H9 (cell line): ENCODE measurements around the gene RPS6KB2. TPM values are rescaled to one million over a fixed set of nuclear protein-coding genes. Genes with fewer than 3 reads are reported as not detected.

Source experiments
- DNase-seq: peaks from one replicate; pipeline ENCODE4 v3.0.0-alpha.2; 2017
- H2AFZ ChIP-seq: one replicate; pipeline ENCODE4 v1.6.1; 2013; ENCODE audit warnings: mild to moderate bottlenecking, low read length, control low read depth, moderate library complexity
- H2AK5ac ChIP-seq: 2 replicates; pipeline ENCODE4 v1.6.1; 2013; ENCODE audit warnings: low read length, control low read depth, mixed read lengths; ENCODE audit not compliant: insufficient read length
- H2BK120ac ChIP-seq: one replicate; pipeline ENCODE4 v1.6.1; 2013; ENCODE audit warnings: low read depth, mild to moderate bottlenecking, low read length, control low read depth, inconsistent platforms; ENCODE audit not compliant: poor library complexity, severe bottlenecking
- H2BK12ac ChIP-seq: 2 replicates; pipeline ENCODE4 v1.6.1; 2013; ENCODE audit warnings: low read length, control low read depth, mixed read lengths, low read depth; ENCODE audit not compliant: insufficient read length
- H2BK15ac ChIP-seq: 2 replicates; pipeline ENCODE4 v1.6.1; 2013; ENCODE audit warnings: low read depth, low read length, control low read depth
- H2BK20ac ChIP-seq: one replicate; pipeline ENCODE4 v1.6.1; 2013; ENCODE audit warnings: low read depth, mild to moderate bottlenecking, low read length, control low read depth, inconsistent platforms; ENCODE audit not compliant: poor library complexity, severe bottlenecking
- H2BK5ac ChIP-seq: 2 replicates; pipeline ENCODE4 v1.6.1; 2013; ENCODE audit warnings: low read length, control low read depth, mixed read lengths; ENCODE audit not compliant: insufficient read length
- H3K14ac ChIP-seq: 2 replicates; pipeline ENCODE4 v1.6.1; 2013; ENCODE audit warnings: low read length, control low read depth; ENCODE audit not compliant: insufficient read depth
- H3K18ac ChIP-seq: 2 replicates; pipeline ENCODE4 v1.6.1; 2013; ENCODE audit warnings: low read depth, mild to moderate bottlenecking, mixed read lengths, low read length, control low read depth; ENCODE audit not compliant: insufficient read length
- H3K23ac ChIP-seq: 2 replicates; pipeline ENCODE4 v1.6.1; 2013; ENCODE audit warnings: low read length, control low read depth, mixed read lengths, low read depth; ENCODE audit not compliant: insufficient read length
- H3K23me2 ChIP-seq: 2 replicates; pipeline ENCODE4 v1.6.1; 2013; ENCODE audit warnings: low read depth, mild to moderate bottlenecking, mixed read lengths, low read length, control low read depth; ENCODE audit not compliant: insufficient read length, poor library complexity, severe bottlenecking
- H3K27ac ChIP-seq: 2 replicates; pipeline ENCODE4 v1.5.1; 2013; ENCODE audit warnings: low read length, control low read depth, mixed read lengths, low read depth; ENCODE audit not compliant: insufficient read length
- H3K27me3 ChIP-seq: 2 replicates; pipeline ENCODE4 v1.6.1; 2013; ENCODE audit warnings: low read length, control low read depth, inconsistent platforms; ENCODE audit not compliant: insufficient read depth
- H3K4ac ChIP-seq: 2 replicates; pipeline ENCODE4 v1.6.1; 2013; ENCODE audit warnings: low read depth, mild to moderate bottlenecking, control low read depth, inconsistent platforms, low read length, moderate library complexity
- H3K4me1 ChIP-seq: 2 replicates; pipeline ENCODE4 v1.6.1; 2013; ENCODE audit warnings: low read length, control low read depth, inconsistent platforms; ENCODE audit not compliant: insufficient read depth
- H3K4me2 ChIP-seq: 2 replicates; pipeline ENCODE4 v1.6.1; 2013; ENCODE audit warnings: low read length, control low read depth, mixed read lengths; ENCODE audit not compliant: insufficient read length, insufficient read depth
- H3K56ac ChIP-seq: 2 replicates; pipeline ENCODE4 v1.6.1; 2013; ENCODE audit warnings: low read depth, mild to moderate bottlenecking, mixed read lengths, low read length, control low read depth; ENCODE audit not compliant: insufficient read length
- H3K79me1 ChIP-seq: 2 replicates; pipeline ENCODE4 v1.6.1; 2013; ENCODE audit warnings: low read depth, mild to moderate bottlenecking, moderate library complexity, low read length, control low read depth, inconsistent platforms; ENCODE audit not compliant: insufficient read depth, poor library complexity, severe bottlenecking
- H3K79me2 ChIP-seq: 2 replicates; pipeline ENCODE4 v1.6.1; 2013; ENCODE audit warnings: low read length, control low read depth, inconsistent platforms; ENCODE audit not compliant: insufficient read depth
- H3K9ac ChIP-seq: 2 replicates; pipeline ENCODE4 v1.6.1; 2013; ENCODE audit warnings: low read length, control low read depth, mixed read lengths; ENCODE audit not compliant: insufficient read length; ENCODE audit errors: extremely low read depth
- H3K9me3 ChIP-seq: one replicate; pipeline ENCODE4 v1.6.1; 2013; ENCODE audit warnings: low read depth, low read length, inconsistent platforms; ENCODE audit not compliant: control insufficient read depth
- H3T11ph ChIP-seq: one replicate; pipeline ENCODE4 v1.6.1; 2013; ENCODE audit warnings: mild to moderate bottlenecking, low read length, control low read depth, inconsistent platforms
- H4K20me1 ChIP-seq: one replicate; pipeline ENCODE4 v1.6.1; 2013; ENCODE audit not compliant: control insufficient read depth, insufficient read length, insufficient read depth
- H4K5ac ChIP-seq: 2 replicates; pipeline ENCODE4 v1.6.1; 2013; ENCODE audit warnings: low read depth, mild to moderate bottlenecking, mixed read lengths, low read length, control low read depth; ENCODE audit not compliant: insufficient read length
- H4K8ac ChIP-seq: replicated peaks from 2 replicates; pipeline ENCODE4 v1.6.1; 2013; ENCODE audit warnings: low read length, control low read depth, mixed read lengths, low read depth; ENCODE audit not compliant: insufficient read length
- H4K91ac ChIP-seq: 2 replicates; pipeline ENCODE4 v1.6.1; 2013; ENCODE audit warnings: low read depth, mild to moderate bottlenecking, moderate library complexity, mixed read lengths, low read length, control low read depth; ENCODE audit not compliant: insufficient read length
- H3K27ac Mint-ChIP-seq, 3 experiments: 2 replicates in 2 of 3; 3 replicates in 1 of 3; pipeline ENCODE4 v1.8.0; 2020 to 2021; ENCODE audit warnings: mixed read lengths in 3 of 3, mild to moderate bottlenecking in 1 of 3, moderate library complexity in 1 of 3
- H3K27me3 Mint-ChIP-seq: 2 replicates; pipeline ENCODE4 v1.8.0; 2021; ENCODE audit warnings: low read depth, mild to moderate bottlenecking, moderate library complexity, mixed read lengths
- H3K36me3 Mint-ChIP-seq, 3 experiments: 2 replicates in 2 of 3; 3 replicates in 1 of 3; pipeline ENCODE4 v1.8.0; 2020 to 2021; ENCODE audit warnings: low read depth in 3 of 3, mixed read lengths in 3 of 3; ENCODE audit not compliant: insufficient read depth in 1 of 3
- H3K4me1 Mint-ChIP-seq, 2 experiments: 2 replicates each; pipeline ENCODE4 v1.8.0; 2020; ENCODE audit warnings: mixed read lengths in 2 of 2
- H3K4me3 Mint-ChIP-seq, 2 experiments: 2 replicates in 1 of 2; 3 replicates in 1 of 2; pipeline ENCODE4 v1.8.0; 2020 to 2021; ENCODE audit warnings: mild to moderate bottlenecking in 2 of 2, mixed read lengths in 2 of 2, moderate library complexity in 1 of 2
- H3K9me3 Mint-ChIP-seq, 2 experiments: 2 replicates in 1 of 2; 3 replicates in 1 of 2; pipeline ENCODE4 v1.8.0; 2020; ENCODE audit warnings: mild to moderate bottlenecking in 2 of 2, mixed read lengths in 2 of 2, moderate library complexity in 1 of 2
- CTCF ChIP-seq: fragments of 200-600 bp; sonication (generic); conservative IDR thresholded peaks from 3 replicates; pipeline ENCODE4 v1.8.0; 2021; ENCODE audit warnings: antibody characterized with exemption, mild to moderate bottlenecking
- WGBS: extraction: QIAGEN DNeasy Blood & Tissue Kit; methylation state at CpG from one replicate; pipeline ENCODE4 v1.1.7; 2013; ENCODE audit warnings: missing lambda C conversion rate, low lambda C conversion rate, mixed read lengths; ENCODE audit not compliant: insufficient read length; ENCODE audit errors: extremely low coverage; 5-methylcytosine and 5-hydroxymethylcytosine counted together
- total RNA-seq: library from RNA; stranded (reverse); gene quantifications from 2 replicates; pipeline ENCODE4 v1.2.1, GENCODE V29; 2021

Gene RPS6KB2
- total RNA-seq, 1 experiment from 2014 or later = 51.7 TPM

GRCh38 chr11:67410369-67410831 is 17.9 kb upstream of the RPS6KB2 start:
- Histone ChIP-seq H3K23me2 (no peaks in the 10 kb centered on the region), H3K4ac (no peak overlapping the region), H4K91ac (no peak overlapping the region), H3K56ac (no peak overlapping the region), H3K27me3 (no peaks in the 10 kb centered on the region), H2AFZ (no peak overlapping the region), H3K9ac (no peak overlapping the region), H4K8ac (no peak overlapping the region), H3K14ac (no peak overlapping the region), H3K18ac (no peak overlapping the region), H2BK20ac (no peak overlapping the region), H2BK12ac (no peak overlapping the region), H3K4me2 (no peak overlapping the region), H4K20me1 (no peaks in the 10 kb centered on the region), H3K79me2 (no peaks in the 10 kb centered on the region), H2BK15ac (no peak overlapping the region), H3K9me3 (no peaks in the 10 kb centered on the region), H3K4me1 (no peaks in the 10 kb centered on the region), H4K5ac (no peak overlapping the region), H3K23ac (no peak overlapping the region), H3T11ph (no peak overlapping the region), H2BK120ac (no peak overlapping the region), H2AK5ac (no peak overlapping the region), H3K79me1 (no peaks in the 10 kb centered on the region), H2BK5ac (no peak overlapping the region), H3K27ac (no peak overlapping the region)
- no peaks in the 10 kb centered on the region for H3K36me3 Mint-ChIP-seq
- H3K27me3 Mint-ChIP-seq = peaks cover 52% of the 10 kb centered on the region
- no peak for DNase-seq
- no peak for TF ChIP-seq CTCF
- 0 out of 5 replicates have a peak overlapping the region, but pooled peaks of 1 of the 2 experiments have one; percentile 17 for H3K4me3 Mint-ChIP-seq
- no CpG with 5 or more reads among the region's 15 CpGs for WGBS
- H3K4me1 Mint-ChIP-seq = peaks cover 14 to 28% of the 10 kb centered on the region in 2 experiments
- no peak overlapping the region for H3K27ac Mint-ChIP-seq
- H3K9me3 Mint-ChIP-seq = no peaks in the 10 kb centered on the region
